NCI-H82 treated with DMSO at 0.1 percent for 48 hours (cell line): ENCODE results near the gene HAUS3.
"Not testable (repeated sequence)": the region's sequence is repeated elsewhere in the genome, so short reads cannot be mapped to it uniquely, and the experiment has no call there.

Experiments used
- DNase-seq: peaks from one replicate; lab custom pipeline; 2025; ENCODE audit not compliant: unreplicated experiment; lab: John Stamatoyannopoulos, UW

The HAUS3 gene

DNA sequence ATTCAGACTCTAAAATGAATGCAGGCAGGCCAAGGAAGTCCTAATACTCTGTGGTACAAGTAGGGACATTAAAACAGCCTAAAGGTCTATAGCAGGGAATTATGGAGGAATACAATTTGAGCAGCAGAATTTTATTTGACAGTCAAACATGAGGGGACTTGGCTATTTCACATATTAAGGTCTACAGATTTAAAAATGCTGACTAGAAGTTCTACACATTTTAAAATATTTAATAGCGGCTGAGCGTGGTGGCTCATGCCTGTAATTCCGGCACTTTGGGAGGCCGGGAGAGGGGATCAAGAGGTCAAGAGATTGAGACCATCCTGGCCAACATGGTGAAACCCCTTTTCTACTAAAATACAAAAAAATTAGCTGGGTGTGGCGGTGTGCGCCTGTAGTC is 10.8 kb downstream of the HAUS3 start:
- no peak for DNase-seq

DNA sequence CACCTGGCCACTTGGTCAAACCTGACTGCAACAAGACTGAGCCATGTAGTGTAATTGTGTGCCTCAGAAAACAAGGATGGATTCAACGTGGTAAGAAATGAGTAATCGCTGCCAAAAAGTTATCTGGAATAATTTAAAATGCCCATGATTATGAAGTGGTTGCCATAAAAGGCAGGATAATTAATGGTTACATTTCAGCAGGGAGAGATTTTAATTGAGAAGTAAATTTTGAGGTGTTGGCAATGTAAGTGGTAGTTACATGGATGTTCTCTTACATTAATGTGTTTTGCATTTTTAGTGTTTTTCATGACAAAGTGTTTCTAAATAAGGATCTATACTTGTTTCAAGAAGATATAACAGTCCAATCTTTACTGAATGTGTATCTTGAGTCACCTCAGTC is 15.7 kb downstream of the HAUS3 start:
- DNase-seq: no peak

- DNase-seq: no peak
Observed at GRCh38 chr4:2222838-2223237, 19.1 kb downstream of the HAUS3 start.

- not testable (repeated sequence) for DNase-seq
Observed at GRCh38 chr4:2221378-2221777, 20.5 kb downstream of the HAUS3 start.

- peak; percentile 14 for DNase-seq
Observed at GRCh38 chr4:2220016-2220630, 21.8 kb downstream of the HAUS3 start.

GRCh38 chr4:2219233-2219760 is 22.6 kb downstream of the HAUS3 start:
- DNase-seq: no peak

GRCh38 chr4:2218436-2218835 is 23.5 kb downstream of the HAUS3 start:
- no peak for DNase-seq

- DNase-seq: no peak
Observed at GRCh38 chr4:2217726-2218125, 24.2 kb downstream of the HAUS3 start.

DNA sequence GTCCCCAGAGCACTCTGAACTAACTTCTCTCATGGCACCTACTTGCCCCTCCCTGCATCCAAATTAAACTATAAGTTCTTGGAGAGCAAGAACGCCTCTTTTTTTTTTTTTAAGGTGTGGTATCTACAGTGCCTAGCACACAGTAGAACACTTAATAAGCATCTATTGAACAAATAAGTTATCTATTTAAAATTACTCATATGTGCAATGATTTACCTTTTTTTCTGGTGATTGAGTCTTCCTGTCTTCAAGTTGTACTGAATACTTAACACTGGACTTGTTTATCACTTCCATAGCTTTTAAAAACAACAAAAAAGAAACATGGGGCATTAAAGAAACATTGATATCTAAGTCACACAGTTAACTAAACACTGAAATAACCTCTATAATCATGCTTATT is 29.1 kb downstream of the HAUS3 start:
- no peak for DNase-seq

DNA sequence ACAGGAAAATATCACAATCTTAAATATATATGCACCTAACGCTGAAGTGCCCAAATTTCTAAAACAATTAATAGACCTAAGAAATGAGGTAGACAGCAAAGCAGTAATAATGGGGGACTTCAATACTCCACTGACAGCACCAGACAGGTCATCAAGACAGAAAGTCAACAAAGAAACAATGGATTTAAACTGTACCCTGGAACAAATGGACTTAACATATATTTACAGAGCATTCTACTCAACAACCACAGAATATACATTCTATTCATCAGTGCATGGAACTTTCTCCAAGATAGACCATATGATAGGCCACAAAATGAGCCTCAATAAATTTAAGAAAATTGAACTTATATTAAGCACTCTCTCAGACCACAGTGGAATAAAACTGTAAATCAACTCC is 39.1 kb downstream of the HAUS3 start:
- DNase-seq: not testable (repeated sequence)

DNA sequence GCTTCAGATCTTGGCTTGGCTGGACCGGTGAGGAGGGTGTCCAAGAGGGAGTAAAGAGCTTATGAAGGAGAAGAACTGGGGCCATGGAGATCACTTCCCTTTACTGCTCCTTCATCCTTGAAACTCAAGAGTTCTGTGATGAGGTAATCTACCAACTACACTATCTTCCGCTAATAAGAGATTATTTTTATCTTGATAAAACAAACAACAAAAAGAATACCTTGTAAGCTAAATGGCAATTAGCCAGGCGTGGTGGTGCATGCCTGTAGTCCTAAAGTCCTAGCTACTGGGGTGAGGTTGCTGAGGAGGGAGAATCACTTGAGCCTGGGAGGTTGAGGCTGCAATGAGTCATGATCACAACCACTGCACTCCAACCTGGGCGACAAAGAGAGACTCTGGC is 47.4 kb downstream of the HAUS3 start:
- DNase-seq: no peak

GRCh38 chr4:2193326-2193725 is 48.6 kb downstream of the HAUS3 start:
- no peak for DNase-seq

DNA sequence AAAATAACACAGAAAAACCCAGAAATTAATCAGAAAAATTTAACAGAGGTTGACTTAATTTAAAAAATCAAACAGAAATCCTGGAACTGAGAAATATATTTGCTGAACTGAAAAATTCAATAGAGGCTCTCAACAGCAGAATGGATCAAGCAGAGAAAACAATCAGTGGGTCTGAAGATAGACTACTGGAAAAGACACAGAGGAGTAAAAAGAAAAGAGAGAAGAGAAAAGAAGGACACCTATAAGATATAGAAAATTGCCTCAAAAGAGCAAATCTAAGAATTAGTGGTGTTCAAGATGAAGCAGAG is 55.1 kb downstream of the HAUS3 start:
- no peak for DNase-seq

DNA sequence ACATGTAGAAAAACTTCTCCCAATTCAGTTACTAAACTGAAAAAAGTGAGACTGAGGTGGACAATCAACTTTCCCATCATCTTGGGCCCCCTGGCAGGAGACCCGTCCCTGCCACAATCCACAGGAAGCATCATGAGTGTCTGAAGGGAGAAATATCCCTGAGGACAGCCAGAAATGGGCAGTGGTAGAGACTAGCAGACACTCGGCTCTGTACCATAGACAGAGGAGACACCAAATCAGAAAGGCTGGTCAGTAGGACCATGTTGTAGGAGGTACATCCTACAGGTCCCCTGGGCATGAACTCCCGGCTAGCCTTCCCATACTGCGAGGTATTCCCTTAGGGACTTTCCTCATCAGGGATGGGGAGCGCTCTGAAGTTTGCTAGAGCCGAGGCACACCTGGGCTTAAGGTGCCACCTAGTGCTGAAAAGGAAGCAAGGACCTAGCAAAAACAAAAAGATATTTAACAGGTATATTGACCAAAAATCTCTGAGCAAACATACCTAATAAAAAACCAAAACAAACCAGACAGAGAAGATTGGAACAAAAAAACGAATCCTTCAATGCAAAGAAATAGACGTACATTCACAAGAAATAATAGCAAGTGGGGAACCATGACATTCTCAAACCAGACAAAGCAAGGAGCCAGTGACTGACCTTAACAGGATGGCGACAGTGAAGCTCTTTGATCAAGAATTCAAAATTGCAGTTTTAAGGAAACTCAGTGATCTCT is 55.6 kb downstream of the HAUS3 start:
- DNase-seq: no peak

- DNase-seq: no peak
Observed at GRCh38 chr4:2183394-2183793, 58.5 kb downstream of the HAUS3 start.

GRCh38 chr4:2182994-2183393 is 58.9 kb downstream of the HAUS3 start:
- DNase-seq: no peak

DNA sequence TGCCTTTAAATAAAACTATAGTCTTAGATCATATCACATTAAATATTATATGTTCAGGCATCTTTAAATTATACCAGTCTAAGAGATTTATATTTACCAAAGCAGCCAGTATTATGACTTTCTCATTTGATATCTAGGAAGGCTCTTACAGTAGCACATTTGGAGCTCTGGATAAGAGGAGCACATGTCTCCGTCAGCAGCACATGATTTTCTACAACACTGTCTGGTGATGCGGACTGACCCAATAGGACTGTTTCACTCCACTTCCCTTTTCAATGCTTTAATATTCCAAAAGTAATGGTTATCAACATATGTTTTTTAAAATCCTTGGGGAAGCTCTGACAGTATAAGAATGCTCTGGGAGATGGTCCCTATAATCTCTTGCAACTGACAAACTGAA is 61.5 kb downstream of the HAUS3 start:
- no peak for DNase-seq

- no peak for DNase-seq
Observed at GRCh38 chr4:2179717-2180116, 62.2 kb downstream of the HAUS3 start.

DNA sequence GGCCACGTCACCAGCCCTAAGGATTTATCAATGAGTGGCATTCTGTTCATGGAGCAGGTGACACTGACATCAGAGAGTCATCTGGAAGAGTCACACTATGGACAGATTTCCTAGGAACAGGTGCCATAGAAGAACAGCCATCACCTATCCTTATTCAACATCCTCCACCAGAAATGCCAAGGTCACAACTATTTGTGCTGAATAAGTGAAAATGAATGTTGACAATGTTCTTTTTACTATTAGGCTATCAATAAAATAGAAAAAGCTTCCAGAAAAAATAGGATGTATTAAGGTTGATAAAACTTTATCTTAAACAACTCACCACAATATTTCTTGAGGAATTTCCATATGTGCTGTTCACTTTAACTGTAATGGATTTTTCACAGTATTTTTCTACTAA is 62.9 kb downstream of the HAUS3 start:
- DNase-seq: no peak
